RPMI8226 (cell line): ENCODE results near the gene DDHD1.

Experiments
- DNase-seq: peaks from one replicate; pipeline ENCODE4 v3.0.0-alpha.2; 2015

The DDHD1 gene

GRCh38 chr14:52987514-52987913, 165.6 kb downstream of the DDHD1 start:
- DNase-seq = no peak

GRCh38 chr14:52987042-52987441, 166.1 kb downstream of the DDHD1 start:
- no peak for DNase-seq
